Fibroblast of skin of left quadriceps (primary cell): ENCODE data around the gene TERB1.
"Not testable (repeated sequence)": the region's sequence is repeated elsewhere in the genome, so short reads cannot be mapped to it uniquely, and the experiment has no call there.

Experiments used
- DNase-seq, 2 experiments: peaks; one replicate each; pipeline ENCODE4 v3.0.0-alpha.2; 2013; ENCODE audit warnings: low read depth in 2 of 2

The TERB1 gene

GRCh38 chr16:66830422-66831404 lies 29.3 kb upstream of the TERB1 start, which contains the start of gene NAE1:
TSS of gene NAE1 (minus strand) at chr16:66830976. CDS start at chr16:66830899, 77 bp downstream.
- DNase-seq: peak; percentile 69 to 72

GRCh38 chr16:66824006-66824405 lies 22.6 kb upstream of the TERB1 start:
- DNase-seq: no peak

GRCh38 chr16:66814734-66815133 lies 13.3 kb upstream of the TERB1 start:
- no peak for DNase-seq

DNA sequence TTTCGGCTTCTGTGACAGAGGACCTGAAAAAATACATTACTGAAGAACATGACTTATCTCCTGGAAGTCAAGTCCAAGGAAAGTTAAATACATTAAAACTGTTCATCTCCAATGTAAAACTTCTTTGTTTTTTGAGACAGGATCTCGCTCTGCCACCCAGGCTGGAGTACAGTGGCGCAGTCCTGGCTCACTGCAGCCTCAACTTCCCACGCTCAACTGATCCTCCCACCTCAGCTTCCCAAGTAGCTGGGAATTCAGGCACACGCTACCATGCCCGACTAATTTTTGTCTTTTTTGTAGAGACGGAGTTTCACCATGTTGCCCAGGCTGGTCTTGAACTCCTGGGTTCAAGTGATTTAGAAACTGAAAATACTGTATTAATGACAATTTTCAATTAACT lies 9.7 kb upstream of the TERB1 start:
- no peak for DNase-seq

DNA sequence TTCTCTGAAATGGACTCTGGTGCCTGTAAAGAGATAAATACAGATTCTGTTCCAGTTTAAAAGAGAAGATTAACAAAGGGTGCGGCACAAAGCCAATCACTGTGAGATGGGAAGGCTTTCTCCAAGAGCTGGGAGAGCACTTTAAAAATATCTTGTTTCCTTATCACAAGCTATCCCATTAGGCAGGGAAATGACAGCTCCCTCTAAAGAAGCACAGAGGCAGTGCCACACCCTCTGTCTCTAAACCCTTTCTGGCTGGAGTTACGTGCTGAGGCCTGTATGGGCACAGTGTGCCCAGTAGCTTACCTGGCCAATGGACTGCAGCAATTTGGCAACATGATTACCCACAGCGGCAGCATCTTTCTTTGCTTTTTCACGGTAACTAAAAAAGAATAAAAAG lies 9.0 kb upstream of the TERB1 start:
- no peak for DNase-seq

- no peak for DNase-seq
Measured at GRCh38 chr16:66809765-66810164, 8.4 kb upstream of the TERB1 start.

DNA sequence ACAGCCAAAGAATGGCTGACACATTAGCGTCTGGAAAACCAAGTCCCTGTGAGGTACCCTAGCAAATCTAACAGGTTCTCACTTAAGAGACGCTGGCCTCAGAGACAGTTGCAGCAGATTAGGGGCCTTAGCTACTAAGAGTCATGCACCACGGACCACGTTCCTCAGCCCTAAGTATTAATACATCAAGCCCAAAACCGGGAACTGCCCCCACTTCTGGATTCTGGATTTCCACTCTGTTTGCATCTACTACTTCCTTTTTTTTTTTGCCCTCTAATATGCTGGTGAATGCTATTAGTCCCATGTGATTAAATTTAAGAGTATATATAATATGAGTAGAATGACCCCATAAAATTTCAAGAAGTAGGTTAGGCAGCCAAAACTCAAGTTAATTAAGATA lies 775 bp upstream of the TERB1 start:
- DNase-seq: no peak

DNA sequence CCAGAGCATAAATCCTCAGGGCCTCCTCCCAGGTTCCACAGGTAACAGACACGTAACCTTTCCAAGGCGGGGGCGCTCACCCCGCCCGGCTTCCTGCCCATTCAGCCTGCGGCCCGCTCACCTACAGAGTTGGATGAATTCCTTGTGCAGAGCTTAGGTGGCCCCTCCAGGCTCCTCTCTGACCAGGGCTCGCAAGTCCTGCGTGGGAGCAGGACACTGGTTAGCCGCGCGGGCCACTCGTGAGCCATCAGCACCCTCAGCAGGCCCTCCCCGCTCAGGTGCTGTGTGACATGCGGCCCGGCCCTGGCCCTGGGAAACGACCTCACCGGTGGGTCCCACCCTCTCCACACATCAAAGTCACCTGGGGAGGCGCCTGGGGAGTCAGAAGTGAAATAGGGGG lies 528 bp downstream of the TERB1 start:
- no peak for DNase-seq

DNA sequence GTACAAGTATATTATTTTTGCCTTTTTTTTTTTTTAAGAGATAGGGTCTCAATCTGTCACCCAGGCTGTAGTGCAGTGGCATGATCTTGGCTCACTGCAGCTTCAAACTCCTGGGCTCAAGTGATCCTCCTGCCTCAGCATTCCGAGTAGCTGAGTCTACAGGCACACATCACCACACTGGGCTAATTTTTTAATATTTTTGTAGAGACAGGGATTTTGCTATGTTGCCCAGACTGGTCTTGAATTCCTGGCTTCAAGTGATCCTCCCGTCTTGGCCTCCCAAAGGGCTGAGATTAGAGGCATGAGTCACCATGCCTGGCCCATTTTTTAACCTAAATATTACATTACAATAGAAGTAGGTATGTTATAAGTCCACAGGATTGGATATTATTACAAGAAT lies 3.2 kb downstream of the TERB1 start:
- no peak for DNase-seq

- not testable (repeated sequence) for DNase-seq
Measured at GRCh38 chr16:66793984-66794383, 7.4 kb downstream of the TERB1 start.

DNA sequence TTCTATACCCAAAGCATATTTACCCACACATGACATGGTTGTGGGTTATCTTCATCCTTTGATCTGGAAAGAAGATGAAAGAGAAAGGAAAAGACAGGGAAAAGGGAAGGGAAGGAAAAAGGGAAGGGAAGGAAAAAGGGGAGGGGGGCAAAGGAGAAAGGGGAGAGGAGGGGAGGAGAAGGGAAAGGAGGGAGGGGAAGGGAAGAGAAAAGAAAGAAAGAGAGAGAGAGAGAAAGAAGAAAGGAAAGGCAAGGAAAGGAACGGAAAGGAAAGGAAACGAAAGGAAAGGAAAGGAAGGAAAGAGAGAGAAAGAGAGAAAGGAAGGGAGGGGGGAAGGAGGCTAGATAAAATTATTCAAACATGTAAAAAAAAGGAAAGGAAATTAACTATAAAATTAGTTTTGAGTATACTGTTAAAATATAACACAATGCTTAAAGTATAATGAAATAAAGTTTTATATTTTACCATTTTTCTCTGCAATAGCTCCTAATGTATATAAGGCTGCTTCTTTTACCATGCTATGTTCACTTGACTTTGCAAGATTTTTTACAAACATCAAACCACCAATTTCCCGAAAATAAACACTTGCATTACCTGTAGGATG lies 11.2 kb downstream of the TERB1 start:
- DNase-seq: no peak

DNA sequence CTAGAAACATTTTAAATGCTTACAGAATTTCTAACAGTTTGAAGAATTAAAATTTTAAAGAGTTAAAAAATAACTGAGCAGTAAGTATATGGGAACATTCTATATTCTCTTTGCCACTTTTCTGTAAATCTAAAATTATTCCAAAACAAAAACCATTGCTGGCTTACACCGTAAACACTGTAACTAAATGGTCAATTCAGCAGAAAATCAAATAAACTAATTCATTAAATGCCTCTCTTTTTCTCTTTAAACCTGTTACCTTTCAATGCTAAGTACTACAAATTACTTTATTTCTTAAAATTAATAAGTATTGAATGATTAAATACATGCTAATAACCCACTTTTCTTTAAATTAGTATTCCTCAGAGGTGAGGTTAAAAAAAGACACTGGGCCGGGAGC lies 14.0 kb downstream of the TERB1 start:
- no peak for DNase-seq

- no peak for DNase-seq
Measured at GRCh38 chr16:66786551-66786950, 14.8 kb downstream of the TERB1 start.

GRCh38 chr16:66776457-66776856 lies 24.9 kb downstream of the TERB1 start:
- DNase-seq: no peak

GRCh38 chr16:66774981-66775380 lies 26.4 kb downstream of the TERB1 start:
- DNase-seq: no peak

- no peak for DNase-seq
Measured at GRCh38 chr16:66758086-66758485, 43.3 kb downstream of the TERB1 start.

GRCh38 chr16:66754819-66755218 lies 46.6 kb downstream of the TERB1 start:
- no peak for DNase-seq

DNA sequence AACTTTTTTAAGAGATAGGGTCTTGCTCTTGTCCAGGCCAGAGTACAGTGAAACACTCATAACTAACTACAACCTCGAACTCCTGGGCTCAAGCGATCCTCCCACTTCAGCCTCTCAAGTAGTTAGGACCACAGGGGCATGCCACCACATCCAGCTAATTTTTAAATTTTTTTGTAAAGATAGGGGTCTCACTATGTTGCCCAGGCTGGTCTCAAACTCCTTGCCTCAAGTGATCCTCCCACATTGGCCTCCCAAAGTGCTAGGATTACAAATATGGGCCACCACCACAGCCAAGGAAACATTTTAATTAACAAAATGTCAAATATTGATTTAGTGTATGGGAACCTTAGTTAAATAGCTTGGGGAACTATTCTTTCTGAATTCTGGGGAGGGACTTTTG lies 47.2 kb downstream of the TERB1 start:
- DNase-seq: no peak

- no peak for DNase-seq
Measured at GRCh38 chr16:66752958-66753357, 48.4 kb downstream of the TERB1 start.

DNA sequence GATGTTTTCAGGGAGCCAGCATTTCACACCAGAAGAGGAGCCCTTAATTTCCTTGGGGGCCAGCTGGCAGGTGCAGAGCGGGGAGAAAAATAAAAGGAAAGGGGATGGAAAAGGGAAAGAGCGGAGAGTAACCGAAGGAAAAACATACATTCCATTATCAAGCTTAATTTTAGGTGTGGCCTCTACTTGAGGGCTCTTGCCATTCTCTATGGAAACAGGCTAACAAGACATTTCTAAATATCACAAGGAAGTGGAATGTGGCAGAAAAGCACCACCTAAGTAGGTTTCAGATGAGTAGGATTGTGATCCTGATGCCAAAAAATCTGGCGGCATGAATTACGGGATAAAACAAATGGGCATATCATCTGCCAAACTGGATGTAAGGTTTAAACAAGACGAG lies 49.0 kb downstream of the TERB1 start:
- no peak for DNase-seq

DNA sequence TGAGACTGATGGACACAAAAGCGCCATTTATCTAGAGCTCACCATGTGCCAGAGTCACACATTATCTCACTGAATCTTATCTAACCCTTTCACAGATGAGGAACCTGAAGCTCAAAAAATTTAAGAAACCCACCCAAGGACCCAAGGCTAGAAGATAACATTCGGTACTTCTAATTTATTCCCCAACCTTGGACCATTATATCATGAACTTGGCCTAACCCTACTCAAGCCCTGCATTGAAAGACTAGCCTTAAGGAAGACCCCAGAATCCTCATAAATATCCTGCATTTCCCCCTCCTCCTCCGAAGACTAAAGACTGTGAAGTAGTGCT lies 49.4 kb downstream of the TERB1 start:
- DNase-seq: no peak

- peak; percentile 43 to 52 for DNase-seq
Measured at GRCh38 chr16:66751303-66751991, 49.9 kb downstream of the TERB1 start, which contains the start of gene DYNC1LI2. TSS of gene DYNC1LI2 (minus strand) at chr16:66751609. CDS start at chr16:66751591, 18 bp downstream.

- DNase-seq: no peak
Measured at GRCh38 chr16:66751053-66751302, 50.4 kb downstream of the TERB1 start.
